GM12865 (cell line): ENCODE results near the gene ATP9B.

Source experiments
- DNase-seq: peaks from one replicate; pipeline ENCODE4 v3.0.0; 2010; ENCODE audit warnings: low read depth
- H3K4me3 ChIP-seq: 2 replicates; pipeline ENCODE4 v1.5.1; 2011; ENCODE audit warnings: mild to moderate bottlenecking, low read depth, low read length, control low read depth
- TF ChIP-seq, protein P1 (sequence below): IDR thresholded peaks from 2 replicates; pipeline ENCODE4 v1.5.1; 2011; ENCODE audit warnings: low read length, control low read depth, low read depth, inconsistent platforms; ENCODE audit not compliant: insufficient read depth; ENCODE audit errors: missing control alignments

The ATP9B gene

DNA sequence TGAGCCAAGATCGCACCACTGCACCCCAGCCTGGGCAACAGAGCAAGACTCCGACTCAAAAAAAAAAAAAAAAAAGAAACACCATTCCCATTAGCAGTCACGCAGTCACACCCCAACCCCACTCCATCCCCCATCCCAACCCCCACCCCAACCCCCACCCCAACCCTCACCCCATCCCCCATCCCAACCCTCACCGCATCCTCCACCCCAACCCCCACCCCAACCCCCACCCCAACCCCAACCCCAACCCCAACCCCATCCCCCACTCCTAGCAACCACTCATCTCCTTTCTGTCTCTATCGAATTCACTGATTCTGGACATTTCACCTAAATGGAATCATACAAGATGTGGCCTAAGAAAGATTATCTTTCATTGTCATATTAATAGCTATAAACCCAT is 25.9 kb upstream of the ATP9B start:
- H3K4me3 ChIP-seq: no peak overlapping the region
- DNase-seq: no peak
- TF ChIP-seq, protein P1, sequence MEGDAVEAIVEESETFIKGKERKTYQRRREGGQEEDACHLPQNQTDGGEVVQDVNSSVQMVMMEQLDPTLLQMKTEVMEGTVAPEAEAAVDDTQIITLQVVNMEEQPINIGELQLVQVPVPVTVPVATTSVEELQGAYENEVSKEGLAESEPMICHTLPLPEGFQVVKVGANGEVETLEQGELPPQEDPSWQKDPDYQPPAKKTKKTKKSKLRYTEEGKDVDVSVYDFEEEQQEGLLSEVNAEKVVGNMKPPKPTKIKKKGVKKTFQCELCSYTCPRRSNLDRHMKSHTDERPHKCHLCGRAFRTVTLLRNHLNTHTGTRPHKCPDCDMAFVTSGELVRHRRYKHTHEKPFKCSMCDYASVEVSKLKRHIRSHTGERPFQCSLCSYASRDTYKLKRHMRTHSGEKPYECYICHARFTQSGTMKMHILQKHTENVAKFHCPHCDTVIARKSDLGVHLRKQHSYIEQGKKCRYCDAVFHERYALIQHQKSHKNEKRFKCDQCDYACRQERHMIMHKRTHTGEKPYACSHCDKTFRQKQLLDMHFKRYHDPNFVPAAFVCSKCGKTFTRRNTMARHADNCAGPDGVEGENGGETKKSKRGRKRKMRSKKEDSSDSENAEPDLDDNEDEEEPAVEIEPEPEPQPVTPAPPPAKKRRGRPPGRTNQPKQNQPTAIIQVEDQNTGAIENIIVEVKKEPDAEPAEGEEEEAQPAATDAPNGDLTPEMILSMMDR: no peak

GRCh38 chr18:79046522-79046921 is 22.7 kb upstream of the ATP9B start:
- DNase-seq: no peak
- TF ChIP-seq, protein P1: no peak
- H3K4me3 ChIP-seq: no peak overlapping the region

DNA sequence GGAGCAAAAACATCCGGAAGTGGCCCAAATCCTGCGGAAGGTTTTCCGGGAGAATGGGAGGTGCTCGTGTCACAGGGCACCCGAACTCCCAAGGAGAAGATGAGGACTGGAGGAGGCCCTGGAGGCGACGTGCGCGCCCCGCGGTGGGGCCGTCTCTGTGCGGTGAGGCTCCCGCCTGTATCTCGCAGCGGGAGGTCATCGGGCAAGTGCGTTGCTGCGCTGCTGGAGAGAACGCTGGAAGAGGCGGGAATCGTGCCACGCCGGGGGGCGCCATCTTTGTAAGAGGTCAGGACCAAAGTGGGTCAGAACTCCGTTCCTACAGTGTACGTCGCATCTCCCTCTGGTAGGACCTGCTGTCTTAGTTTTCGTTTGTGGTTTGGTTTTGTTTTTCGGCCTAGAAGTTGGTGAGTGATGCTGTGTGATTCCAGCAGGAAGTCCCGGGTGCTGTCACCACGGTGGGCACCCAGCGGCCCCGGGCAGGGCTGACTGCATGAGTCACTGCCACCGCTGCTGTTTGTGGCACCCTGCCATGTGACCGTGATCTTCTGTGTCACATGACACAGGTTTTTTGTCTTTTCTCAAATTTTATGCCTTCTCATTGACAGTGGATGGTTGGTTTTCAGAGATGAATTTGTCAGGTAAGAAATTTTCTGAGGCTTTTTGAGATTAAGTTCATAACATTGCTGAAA is 21.5 kb upstream of the ATP9B start:
- TF ChIP-seq, protein P1: no peak
- DNase-seq: no peak
- no peak overlapping the region for H3K4me3 ChIP-seq

- TF ChIP-seq, protein P1: no peak
- no peak for DNase-seq
- H3K4me3 ChIP-seq: no peak overlapping the region
Observed at GRCh38 chr18:79048245-79048632, 21.0 kb upstream of the ATP9B start.

GRCh38 chr18:79049506-79049905 is 19.7 kb upstream of the ATP9B start:
- H3K4me3 ChIP-seq: no peak overlapping the region
- TF ChIP-seq, protein P1: no peak
- DNase-seq: no peak

DNA sequence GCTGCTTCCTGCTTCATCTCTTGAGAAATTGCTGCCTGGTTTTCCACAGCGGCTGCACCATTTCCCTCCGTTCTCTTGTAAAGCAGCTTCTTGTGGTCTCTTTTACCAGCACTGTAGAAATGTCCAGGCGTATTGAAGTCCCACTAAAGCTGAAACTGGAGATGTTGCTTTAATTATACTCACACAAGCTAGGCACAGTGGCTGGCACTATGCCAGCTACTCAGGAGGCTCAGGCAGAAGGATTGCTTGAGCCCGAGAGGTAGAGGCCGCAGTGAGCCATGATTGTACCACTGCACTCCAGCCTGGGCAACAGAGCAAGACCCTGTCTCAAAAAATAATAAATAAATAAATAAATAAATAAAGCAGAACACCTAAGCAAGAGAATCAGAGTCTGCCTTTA is 19.2 kb upstream of the ATP9B start:
- TF ChIP-seq, protein P1: no peak
- no peak overlapping the region for H3K4me3 ChIP-seq
- DNase-seq: no peak

- TF ChIP-seq, protein P1: no peak
- no peak for DNase-seq
- H3K4me3 ChIP-seq: no peak overlapping the region
Observed at GRCh38 chr18:79056827-79057367, 12.3 kb upstream of the ATP9B start.
